HG03060 (cell line): ENCODE results near the gene SF3B2.
"Not testable (repeated sequence)": the region's sequence is repeated elsewhere in the genome, so short reads cannot be mapped to it uniquely, and the experiment has no call there.

Source experiments
- ATAC-seq: cut with Tn5 transposase; IDR thresholded peaks from one replicate; pipeline ENCODE4 v1.9.1; 2021; ENCODE audit warnings: low read depth, moderate number of reproducible peaks; ENCODE audit not compliant: unreplicated experiment

SF3B2 gene

DNA sequence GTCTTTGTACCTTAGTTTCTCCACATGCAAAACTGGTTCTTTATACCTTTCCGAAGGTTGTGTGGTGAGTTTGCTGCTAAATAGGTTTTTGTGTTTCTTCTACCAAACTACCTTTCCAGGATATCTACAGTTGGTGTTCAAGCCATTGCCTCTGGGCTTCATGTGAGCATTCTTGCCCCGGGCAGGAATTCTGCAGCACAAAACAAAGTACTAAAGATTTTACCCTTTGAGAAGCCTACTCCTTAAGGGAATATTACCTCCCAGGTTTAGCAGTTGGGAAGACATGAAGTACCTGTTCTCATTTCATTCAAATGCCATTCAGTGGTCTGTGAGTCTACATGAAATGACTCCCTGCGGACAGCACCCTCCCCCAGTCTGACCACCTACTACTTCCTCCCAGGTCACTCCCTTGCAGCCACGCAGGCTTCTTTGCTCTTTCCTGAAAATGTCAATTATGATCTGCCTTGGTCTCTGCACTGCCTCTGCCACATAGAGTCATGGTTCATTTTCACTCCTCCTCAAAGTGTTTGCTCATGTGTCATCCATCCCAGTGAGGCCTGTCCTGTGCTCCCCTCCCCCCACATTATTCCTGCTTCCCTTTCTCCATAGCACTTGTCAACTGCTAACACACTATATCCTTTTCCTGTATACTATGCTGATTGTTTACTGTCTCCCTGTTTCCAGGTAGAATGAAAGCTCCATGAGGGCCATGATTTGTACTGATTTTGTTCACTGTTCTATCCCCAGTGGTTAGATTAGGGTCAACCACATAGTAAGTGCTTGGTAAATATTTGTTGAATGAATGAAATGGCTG is 54.8 kb downstream of the SF3B2 start:
- ATAC-seq, result no peak

DNA sequence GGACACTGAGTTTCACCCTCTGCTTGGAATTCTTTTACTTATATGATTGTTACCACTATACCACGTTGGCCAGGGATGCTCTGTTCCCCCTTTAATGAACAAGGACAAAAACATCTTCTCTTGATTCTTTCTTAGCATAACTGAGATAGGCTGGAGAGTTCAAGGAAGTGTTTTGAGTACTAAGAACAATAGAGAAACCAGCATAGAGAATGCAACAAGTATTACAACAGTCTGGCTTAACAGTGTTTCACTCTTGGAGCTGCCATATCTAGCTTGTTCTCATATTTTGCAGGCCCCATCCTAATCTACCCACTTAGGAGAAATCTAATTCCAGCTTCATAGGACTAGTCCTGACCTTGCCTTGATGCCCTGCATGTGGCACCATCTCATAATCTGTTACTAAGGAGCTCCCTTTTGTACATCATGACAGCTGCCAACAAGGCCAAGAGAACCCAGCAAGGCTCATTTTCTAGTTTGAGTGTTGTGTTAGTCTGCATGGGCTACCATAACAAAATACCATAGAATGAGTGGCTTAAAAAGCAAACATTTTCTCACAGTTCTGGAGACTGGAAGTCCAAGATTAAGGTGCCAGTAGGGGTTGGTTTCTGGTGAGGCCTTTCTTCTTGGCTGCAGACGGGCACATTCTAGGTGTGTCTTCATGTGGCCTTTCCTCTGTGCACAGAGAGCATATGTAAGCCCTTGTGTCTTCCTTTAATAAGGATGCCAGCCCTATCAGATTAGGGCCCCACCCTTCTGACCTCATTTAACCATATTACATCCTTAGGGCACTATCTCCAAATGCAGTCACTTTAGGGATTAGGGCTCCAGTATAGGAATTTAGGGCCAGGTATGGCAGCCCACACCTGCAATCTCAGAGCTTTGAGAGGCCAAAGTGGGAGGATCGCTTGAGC is 55.7 kb downstream of the SF3B2 start:
- no peak for ATAC-seq

DNA sequence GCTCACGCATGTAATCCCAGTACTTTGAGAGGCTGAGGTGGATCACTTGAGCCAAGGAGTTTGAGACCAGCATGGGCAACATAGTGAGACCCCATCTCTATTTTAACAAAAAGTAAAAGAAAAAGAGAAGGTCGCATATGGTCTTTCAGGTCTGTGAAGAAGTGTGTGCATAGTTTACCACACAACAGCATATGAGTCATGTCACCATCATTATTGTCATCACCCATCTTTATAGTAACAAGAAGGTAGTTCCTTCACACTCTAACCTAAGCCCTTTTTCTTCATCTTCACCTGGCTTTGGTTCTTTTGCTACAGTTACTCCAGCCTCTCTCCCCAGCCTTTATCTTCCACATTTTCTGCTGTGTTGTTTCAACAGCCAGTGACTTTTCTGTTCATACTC is 57.1 kb downstream of the SF3B2 start:
- no peak for ATAC-seq

DNA sequence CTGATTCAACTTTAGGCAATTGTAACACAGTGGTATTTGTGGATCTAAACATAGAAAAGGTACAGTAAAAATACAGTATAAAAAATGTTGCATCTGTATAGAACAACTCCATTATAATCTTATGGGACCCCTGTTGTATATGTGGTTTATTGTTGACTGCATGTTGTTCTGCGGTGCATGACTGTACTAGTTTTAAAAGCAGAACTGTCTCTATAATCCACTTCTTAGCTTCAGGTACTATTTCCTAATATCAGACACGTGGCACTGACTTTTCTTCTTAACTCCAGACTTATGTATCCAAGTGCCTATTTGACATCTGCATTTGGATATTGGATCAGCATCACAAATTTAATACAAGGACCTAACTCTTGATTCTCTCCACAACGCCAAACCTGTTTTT is 59.0 kb downstream of the SF3B2 start:
- no peak for ATAC-seq

DNA sequence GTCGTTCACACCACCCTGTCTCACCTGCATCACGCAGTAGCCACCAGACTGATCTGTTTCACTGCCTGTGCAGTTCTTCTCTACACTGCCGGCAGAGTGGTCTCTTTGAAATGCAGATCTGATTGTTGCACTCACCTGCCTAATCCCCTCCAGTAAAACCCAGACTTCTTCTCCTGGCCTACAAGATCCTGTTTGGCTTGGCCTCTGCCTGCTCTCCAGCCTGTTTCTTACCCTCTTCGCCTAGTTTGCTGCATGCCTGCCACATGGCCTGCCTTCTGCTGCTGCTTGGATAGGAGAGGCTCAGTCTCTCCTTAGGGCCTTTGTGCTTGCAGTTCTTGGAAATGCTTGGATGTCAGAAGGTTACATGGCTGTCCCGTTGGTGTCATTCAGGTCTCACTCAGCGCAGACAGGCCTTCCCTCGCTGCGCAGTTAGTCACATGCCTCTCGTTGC is 59.9 kb downstream of the SF3B2 start:
- ATAC-seq, result no peak

DNA sequence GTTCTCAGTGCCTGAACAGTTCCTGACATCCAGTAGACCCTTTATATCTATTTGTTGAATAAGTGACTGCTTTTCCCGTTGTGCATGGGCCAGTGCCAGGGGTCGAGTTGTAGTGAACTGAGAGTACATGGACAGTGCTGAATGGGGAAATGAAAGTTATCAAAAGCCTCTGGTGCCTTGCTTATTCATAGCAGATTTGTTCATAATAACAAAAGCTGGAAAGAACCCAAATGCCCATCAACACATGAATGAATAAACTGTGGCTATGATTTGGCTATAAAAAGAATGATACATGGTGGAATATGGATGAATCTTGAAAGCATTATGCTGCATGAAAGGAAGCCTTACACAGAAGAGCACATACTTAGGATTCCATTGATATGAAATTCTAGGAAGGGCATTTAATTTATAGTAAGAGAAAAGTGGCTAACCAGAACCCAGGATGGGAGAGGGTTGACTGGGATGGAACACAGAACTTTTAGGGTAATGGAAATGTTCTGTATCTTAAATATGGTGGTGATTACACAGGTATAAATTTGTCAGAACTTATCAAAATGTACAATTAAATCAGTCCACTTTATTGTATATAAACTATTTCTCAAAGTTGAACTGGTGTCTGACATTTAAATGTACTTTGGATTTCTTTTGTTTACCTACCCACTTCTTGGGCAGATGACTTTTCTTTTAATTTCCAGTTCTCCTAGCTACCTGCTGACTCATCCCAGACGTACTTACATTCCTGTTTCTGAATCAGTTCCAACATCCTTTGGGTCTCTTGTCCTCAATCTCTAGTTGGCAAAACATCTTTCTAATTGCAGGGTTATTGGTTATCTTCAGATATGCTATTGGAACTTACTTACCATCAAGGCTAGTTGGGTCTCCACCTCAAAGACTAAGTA is 60.7 kb downstream of the SF3B2 start:
- ATAC-seq, result no peak

DNA sequence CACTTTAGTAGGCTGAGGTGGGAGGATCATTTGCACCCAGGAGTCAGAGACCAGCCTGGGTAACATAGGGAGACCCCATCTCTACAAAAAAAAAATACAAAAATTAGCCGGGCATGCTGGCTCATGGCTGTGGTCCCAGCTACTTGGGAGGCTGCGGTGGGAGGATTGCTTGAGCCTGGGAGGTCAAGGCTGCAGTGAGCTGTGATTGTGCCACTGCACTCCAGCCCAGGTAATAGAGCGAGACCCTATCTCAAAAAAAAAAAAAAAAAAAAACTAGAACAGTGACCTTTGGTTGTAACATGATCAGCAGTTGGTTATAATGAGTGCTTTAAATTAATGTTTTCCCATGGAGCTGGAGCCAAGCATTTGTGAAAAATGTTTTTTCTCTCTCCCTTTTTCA is 62.8 kb downstream of the SF3B2 start:
- ATAC-seq, result not testable (repeated sequence)

DNA sequence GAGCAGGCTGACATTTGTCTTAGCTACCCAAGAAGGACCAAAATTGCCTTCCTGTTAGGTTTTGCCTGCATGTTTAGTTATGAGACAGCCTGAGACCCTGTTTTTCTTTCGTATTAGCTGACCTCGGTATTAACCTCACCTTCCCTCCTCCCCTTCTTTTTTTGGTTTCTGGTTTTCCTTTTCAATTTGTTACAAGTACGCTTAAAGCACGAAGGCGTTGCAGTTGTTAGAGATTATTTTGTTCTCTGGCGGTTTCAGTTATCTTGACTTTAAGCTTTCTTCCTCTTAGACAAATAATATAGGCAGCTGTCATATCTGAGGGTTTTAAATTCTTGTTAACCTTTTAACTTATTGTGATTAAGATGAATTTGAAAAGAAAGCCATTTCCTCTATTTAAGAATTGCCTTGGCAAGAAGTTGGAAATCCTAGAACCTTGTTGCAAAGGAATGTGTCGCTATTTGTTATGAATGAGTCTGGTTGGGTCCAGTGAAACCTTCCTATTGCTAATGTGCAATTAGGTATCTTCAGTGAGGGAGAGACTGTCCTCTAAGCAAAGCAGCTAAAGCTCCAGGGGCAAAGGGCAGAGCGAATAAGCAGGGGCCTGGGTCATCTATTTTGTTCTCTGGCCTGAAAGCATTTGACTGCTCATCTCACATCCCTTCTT is 63.6 kb downstream of the SF3B2 start:
- ATAC-seq, result no peak

DNA sequence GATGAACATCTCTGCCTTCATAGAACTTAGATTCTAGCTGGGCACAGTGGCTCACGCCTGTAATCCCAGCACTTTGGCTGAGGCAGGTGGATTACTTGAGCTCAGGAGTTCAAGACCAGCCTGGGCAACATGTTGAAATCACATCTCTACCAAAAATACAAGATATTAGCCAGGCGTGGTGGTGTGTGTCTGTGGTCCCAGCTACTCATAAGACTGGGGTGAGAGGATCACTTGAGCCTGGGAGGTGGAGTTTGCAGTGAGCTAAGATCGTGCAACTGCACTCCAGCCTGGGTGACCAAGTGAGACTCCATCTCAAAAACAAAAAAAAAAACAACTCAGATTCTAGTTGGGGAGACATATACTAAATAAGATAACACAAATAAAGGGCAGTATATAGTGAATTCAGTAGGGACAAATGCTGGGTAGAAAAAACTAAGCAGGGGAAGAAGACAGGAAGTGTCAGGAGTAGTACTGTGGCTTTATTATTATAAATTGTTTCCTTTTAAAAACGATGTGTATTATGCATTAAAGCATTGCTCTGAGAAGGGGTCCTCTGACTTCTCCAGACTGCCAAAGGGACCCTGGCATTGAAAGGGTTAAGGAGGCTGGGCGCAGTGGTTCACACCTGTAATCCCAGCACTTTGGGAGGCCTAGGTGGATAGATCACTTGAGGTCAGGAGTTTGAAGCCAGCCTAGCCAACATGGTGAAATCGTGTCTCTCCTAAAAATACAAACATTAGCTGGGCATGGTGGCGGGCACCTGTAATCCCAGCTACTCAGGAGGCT is 64.6 kb downstream of the SF3B2 start:
- no peak for ATAC-seq

DNA sequence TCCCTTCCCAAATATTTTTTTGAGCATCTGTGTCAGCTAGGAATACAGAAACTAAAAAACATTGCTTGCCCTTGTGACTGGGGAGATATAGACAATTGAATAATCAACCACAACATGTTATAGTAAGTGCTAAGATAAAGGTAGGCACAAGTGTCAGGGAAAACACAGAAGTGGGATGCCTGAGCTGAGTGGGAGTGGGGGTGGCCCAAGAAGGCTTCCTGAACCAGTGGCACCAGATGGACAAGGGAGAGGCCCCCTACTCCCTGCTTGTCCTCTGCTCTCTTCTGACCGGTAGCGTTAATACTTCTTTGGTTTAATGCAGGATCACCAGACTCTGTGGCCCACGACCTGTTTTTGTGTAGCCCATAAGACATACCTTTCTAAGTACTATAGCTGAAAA is 66.7 kb downstream of the SF3B2 start:
- ATAC-seq, result no peak
